Stimulated activated CD4-positive, alpha-beta T cell treated with anti-CD3 and anti-CD28 coated beads, Interleukin-2, amount 100 ng/mL, for 24 hours (primary cell): ENCODE measurements around the gene TMPRSS9.
"Not testable (repeated sequence)": the region's sequence is repeated elsewhere in the genome, so short reads cannot be mapped to it uniquely, and the experiment has no call there.

ENCODE experiments used
- DNase-seq, 2 donors: peaks; one replicate each; pipeline ENCODE4 v3.0.0-alpha.2; 2020

Gene TMPRSS9

DNA sequence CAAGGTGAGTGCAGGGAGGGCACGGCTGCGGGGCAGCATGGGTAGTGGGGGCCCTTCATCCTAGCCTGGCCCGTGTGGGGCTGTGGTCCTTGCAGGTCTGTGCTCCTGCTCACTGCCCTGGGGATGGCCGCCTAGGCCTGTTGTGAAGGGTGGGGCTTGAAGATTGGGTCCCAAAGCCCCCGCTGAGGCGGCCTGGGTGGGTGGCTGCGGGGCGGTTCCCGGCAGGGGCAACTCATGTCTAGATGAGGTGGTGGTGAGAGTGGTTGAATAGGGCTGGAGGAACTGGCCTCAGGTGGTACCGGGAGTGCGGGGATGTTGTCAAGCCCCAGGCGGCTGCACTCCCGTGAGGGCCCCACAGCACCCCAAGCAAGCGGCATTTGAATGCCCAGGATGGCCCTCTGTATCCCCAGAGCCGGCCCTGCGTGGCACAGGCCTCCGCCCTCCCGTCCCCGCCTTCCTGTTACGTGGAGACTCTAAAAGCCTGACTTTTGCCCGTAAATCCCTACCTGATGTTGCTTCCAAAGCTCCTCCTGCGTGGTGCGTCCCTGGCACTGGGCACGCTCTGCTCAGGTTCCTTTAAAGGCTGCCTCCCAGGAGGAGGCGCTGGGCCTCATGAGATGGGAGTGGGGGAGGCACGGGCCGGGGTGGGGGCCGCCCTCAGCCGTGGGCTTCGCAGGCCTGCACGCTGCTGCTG is 16.6 kb upstream of the TMPRSS9 start:
- DNase-seq: no peak

DNA sequence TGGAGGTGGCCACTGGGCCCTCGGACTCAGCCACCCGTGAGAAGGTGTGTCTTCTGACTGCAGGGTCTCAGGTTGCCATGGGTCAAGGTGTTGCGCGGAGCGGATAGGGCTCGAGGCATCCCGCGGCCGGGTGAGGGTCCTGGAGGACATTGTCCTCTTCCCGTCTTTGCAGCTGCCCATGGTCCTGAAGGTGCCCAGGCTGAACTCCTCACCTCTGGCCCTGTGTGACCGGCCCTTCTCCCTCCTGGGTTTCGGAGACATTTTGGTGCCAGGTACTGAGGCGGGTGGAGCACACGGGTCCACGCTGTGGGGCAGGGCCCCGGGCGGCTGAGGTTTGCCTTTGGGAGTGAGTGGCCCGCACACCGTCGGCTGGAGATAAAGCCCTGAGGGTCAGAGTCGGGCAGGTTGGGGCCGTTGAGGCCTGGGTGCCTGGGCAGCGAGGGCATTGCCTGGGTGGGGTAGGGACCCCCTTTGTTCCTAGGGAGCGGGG is 15.6 kb upstream of the TMPRSS9 start:
- DNase-seq: no peak

DNA sequence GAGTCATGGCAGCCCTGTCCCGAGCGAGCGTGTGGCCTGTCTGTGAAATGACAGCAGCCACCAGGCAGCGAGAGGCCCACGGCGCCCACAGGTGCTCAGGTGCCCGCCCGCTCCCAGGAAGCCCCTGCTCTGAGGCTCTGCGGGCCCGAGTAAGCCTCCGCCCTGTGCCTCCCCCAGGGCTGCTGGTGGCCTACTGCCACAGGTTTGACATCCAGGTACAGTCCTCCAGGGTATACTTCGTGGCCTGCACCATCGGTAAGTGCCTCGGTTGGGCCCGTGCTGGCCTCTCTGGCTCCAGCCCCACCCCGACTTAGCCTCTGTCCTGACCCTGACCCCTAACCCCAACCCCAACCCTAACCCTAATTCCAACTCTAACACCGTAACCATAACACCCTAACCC is 15.0 kb upstream of the TMPRSS9 start:
- DNase-seq: no peak

DNA sequence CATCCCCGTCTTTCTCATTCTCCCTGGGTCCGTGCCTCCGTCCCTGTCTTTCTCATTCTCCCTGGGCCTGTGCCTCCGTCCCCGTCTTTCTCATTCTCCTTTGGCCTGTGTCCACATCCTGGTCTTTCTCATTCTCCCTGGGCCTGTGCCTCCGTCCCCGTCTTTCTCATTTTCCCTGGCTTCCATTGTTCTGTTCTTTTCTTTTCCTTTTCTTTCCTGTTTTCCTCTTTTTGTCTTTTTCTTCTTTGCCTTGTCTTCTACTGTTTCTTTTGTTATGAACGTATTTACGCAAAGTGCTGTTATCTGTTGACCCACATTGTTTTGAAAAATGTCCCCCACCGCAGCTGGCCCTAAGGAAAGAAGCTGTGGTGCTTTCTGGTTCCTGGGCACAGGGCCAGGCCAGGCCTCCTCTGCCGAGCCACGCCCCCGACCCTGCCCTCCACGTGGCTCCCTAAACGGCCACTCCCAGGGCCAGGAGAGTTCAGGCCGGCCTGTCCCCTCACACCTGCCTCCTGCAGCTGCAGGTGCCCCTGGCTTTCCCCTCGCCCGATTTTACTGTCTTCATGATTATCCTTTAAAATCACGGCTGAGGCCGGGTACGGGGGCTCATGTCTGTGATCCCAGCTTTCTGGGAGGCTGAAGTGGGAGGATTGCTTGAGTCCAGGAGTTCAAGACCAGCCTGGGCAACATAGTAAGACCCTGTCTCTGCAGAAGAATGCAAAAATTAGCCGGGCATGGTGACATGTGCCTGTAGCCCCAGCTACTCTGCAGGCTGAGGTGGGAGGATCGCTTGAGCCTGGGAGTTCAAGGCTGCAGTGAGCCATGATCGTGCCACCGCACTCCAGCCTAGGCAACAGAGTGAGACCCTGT is 14.0 kb upstream of the TMPRSS9 start:
- DNase-seq: no peak

DNA sequence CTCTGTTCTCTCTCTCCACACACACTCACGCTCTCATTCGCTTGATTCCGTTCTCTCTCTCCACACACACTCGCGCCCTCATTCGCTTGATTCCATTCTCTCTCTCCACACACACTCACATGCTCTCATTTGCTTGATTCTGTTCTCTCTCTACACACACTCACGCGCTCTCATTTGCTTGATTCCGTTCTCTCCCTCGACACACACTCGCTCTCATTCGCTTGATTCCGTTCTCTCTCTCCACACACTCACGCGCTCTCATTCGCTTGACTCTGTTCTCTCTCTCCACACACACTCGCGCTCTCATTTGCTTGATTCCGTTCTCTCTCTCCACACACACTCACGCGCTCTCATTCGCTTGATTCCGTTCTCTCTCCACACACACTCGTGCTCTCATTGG is 10.2 kb upstream of the TMPRSS9 start:
- not testable (repeated sequence) for DNase-seq

DNA sequence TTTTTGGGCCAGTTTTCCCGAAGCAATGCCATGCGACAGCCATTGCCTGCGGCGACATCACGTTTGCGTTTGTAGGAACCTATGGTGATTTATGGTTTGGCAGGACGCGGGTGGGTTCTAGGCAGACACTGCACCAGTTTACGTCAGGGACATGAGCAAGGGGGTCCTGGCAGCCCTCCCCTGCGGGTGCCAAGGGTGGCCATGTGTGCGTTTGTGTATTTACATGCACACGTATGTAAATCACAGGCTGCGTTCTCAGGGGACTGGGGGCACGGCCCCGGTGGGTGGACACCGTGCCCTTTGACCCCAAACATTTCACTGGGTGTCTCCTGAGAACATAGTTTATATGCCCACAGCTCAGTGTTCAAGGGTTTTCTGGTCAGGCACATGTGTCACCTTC is 9.4 kb upstream of the TMPRSS9 start:
- DNase-seq: no peak

DNA sequence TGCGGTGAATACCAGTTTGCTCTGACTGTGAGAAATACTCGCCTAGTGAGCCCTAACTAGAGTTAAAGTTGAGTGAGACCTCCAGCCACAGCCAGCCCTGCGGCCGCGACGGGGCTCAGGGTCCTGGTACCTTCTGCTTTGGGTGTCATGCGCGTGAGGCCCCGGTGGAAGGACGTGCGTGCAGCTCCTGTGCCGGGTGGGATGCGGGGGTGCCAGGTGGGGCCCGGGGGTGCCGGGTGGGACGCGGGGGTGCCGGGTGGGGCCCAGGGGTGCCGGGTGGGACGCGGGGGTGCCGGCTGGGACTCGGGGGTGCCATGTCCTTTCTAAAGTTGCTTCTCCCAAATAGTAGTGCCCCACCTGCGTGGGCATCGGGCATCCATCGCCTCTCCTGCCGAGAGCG is 8.5 kb upstream of the TMPRSS9 start:
- DNase-seq: no peak

DNA sequence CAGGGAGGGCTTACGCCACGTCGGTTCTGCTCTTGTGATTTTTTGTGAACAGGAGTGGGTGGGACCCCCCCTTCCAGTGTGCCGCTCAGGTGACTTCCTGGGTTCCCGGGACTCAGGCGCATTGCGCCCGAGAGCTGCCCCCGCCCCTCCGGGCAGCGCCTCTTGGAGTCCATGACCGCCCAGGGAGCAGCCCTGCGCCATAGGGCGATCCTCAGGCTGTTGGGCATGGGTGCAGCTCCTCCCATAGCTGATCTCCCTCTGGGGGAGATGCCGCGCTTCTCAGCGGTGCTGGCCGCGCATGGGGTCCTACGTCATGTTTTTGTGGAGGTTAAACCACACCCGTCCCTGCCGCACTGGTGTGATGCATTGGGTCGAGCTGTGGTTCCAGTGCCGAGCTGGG is 7.9 kb upstream of the TMPRSS9 start:
- no peak for DNase-seq

- no peak for DNase-seq
These were observed 6.7 kb upstream of the TMPRSS9 start for GRCh38 chr19:2353159-2353886.

DNA sequence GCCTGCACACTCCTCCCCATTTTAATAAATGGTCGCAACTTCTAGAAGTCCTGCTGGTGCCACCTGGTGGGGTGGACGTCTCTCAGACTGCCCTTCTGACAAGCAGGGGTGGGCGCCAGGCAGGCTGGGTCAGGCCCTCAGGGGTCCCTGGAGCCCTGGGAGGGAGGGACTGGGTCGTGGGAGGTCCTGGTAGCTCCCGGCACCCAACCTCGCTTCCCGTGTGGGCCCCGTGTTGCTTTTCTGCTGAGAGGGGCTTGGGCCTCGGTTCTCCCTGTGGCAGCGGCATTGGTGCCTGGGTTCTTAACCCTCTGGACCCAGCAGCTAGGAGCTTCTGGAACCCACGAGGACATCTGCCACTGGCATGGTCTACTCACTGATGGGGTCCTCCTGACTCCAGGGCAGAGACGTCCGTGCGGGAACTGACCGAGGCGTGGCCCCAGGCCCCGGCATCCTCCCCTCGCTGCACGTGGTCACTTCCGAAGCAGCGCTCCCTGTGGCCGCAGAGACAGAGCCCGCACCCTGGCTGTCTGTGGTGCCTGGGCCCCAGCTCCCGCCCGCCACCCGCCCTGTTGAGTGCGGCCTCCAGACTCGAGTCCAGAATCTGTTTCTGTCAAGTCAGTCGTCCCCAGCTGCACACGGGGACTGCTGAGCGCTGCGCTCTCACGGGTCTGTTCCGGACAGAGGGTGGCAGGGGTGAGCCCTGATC is 6.0 kb upstream of the TMPRSS9 start:
- DNase-seq: no peak

- no peak for DNase-seq
These were observed 5.4 kb upstream of the TMPRSS9 start for GRCh38 chr19:2354670-2355069.

- DNase-seq: no peak
These were observed 4.7 kb upstream of the TMPRSS9 start for GRCh38 chr19:2355168-2356035.

DNA sequence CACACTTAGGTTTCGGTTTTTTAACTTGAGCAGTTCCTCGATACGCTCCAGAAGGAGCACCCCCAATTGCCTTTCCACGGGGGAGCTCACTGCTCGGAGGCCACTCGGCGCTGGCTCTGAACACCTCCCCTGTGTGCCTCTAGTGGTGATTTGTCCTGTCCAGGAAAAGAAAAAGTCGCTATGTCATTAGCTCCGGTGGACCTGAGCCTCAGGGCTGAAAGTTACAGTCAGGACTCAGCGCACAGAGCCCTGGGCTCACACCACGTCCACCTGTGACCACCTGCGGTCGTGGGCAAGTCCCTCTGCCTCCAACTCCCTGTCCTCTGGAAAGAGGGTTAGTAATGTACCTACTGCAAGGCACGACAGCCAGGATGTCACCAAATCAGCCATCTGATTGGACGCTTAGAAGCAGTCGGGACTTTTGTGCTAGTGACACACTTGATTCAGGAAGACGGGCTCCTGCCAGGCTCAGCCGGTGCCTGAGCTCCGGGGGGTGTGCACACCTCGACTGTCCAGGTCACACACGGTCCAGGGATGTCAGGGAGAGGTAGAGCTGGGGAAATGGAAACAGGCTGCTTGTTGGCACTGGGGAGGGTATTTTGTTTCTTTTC is 3.9 kb upstream of the TMPRSS9 start:
- no peak for DNase-seq

DNA sequence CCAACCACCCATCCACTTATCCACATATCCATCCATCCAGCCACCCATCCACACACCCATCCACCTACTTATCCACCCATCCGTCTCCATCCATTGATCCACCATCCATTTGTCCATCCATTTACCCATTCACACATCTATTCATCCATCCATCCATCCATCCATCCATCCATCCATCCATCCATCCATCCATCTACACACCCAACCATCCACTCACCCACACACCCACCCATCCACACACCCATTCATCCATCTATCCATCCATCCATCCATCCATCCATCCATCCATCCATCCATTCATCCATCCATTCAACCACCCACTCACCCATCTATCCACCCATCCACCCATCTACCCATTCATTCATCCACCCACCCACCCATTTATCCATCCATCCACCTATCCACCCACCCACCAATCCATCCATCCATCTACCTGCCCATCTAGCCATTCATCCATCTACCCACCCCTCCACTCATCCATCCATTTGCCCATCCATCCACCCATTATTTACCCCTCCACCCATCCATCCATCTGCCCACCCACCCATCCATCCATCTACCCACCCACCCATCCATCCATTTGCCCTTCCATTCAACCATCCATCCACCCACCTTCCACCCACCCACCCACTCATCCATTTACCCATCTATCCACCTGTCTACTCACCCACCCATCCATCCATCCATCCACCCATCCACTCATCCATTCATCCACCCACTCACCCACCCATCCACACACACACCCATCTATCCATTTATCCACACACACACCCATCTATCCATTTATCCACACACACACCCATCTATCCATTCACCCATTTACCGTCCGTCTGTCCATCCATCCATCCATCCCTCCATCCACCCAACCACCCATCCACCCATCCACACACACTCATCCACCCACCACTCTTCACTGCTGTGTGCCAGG is 2.5 kb upstream of the TMPRSS9 start:
- DNase-seq: no peak

GRCh38 chr19:2358548-2359173 is 1.4 kb upstream of the TMPRSS9 start:
- DNase-seq: no peak

GRCh38 chr19:2360833-2361232 is 768 bp downstream of the TMPRSS9 start:
- DNase-seq: no peak

DNA sequence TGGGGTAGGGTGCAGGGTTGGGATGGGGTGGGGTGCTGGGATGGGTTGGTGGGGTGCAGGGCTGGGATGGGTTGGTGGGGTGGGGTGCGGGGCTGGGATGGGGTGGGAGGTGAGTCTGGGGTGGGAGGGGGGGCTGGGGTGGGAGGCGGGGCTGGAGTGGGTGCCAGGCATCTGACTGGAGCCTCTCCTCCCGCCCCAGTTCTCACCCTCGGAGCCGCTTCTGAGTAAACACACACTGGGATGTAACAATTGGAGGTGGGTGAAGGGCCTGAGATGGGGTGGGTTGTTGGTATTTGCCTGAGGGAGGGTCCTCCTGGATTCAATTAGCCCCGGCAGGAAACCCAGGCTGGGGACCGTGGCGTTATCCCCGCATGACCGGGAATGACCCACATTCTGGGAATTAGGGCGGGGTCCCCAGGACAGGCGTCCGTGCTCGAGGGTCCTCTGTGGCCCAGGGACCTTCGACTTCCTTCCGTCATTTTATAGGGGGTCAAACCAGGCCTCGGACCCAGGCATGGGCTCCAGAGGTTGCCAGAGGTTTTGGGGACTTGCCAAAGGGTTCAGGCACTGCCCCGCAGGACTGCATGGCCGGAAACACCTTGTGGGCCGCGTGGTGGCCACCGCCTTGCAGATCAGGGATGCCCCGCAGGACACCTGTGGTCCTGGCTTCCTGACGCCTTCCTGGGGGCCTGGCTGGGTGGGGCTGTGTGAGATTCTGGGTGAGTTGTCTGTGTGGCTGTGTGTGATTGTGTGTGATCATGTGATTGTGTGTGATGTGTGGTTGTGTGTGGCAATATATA is 1.4 kb downstream of the TMPRSS9 start:
- DNase-seq: no peak

GRCh38 chr19:2362046-2362969 is 2.2 kb downstream of the TMPRSS9 start:
- no peak for DNase-seq
